HK-2 (cell line): Measurements from ENCODE around the gene OGA.

Experiments used
- DNase-seq: peaks from one replicate; pipeline ENCODE4 v3.0.0-alpha.2; 2018; ENCODE audit not compliant: unreplicated experiment

Gene OGA

GRCh38 chr10:101835362-101835761, 17.1 kb upstream of the OGA start:
- no peak for DNase-seq

- DNase-seq: peak; percentile 30
These were observed 16.1 kb upstream of the OGA start for GRCh38 chr10:101834341-101834740.

DNA sequence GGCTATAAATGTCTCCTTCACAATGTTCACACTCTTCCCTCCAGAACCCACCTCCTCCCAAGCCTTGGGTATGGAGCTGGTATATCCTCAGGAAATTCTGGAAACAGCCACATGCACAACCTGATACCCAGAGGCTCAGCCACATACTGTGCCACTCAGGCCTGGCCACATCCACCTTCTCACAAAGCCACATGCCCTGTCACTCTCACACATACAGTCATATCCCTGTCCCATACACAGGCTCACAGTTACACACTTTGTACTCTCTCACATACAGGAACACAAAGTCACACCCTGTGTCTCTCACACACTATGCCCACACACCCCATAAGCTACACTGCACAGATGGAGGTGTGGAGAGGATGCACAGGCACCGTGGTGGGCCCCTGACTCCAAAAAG, 15.2 kb upstream of the OGA start:
- DNase-seq: no peak

DNA sequence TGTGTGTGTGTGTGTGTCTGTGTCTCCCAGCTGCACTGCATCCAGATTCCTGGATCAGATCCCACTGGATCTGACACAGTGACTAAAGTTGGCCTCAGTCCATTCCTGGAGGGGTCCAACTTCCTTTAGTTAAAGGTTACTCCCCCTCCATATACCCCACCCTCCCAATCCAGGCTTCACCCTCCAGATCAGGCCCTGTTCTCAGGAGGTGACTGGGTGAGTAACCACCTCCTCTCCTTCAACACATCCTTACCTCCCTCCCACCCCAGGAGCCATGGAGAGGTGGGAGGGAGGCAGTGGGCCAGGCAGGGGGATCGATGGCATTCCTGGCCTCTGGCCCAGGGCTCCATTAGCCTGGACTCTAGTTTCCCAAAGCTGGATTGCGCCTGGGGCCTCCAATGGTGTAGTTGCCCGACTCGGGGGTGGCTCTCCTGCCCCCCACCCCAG, 14.1 kb upstream of the OGA start:
- no peak for DNase-seq

- no peak for DNase-seq
These were observed 13.0 kb upstream of the OGA start for GRCh38 chr10:101831169-101831811.

- DNase-seq: no peak
These were observed 12.3 kb upstream of the OGA start for GRCh38 chr10:101830322-101831168.

GRCh38 chr10:101829561-101830315, 11.5 kb upstream of the OGA start:
- no peak for DNase-seq

GRCh38 chr10:101828766-101829551, 10.7 kb upstream of the OGA start:
- no peak for DNase-seq

- no peak for DNase-seq
These were observed 9.8 kb upstream of the OGA start for GRCh38 chr10:101827919-101828600.

GRCh38 chr10:101826852-101827434, 8.7 kb upstream of the OGA start:
- DNase-seq: no peak

DNA sequence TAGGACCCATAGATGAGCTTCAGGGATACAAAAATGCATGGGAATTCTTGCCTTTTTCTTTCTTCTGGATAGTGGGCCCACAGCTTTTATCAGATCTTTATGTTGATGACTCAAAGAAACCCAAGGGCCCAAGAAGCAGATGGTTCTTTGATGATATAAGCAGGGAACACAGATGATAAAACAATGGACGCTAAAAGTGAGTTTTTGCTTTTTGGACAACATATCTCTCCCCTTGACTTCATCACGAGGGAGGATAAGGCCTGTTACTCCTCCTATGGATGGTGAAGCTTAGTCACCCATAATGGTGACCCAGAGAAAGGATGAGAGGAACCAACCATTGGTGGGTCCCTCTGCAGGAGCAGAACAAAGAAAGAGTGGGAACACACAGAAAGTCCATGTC, 6.5 kb upstream of the OGA start:
- DNase-seq: no peak

DNA sequence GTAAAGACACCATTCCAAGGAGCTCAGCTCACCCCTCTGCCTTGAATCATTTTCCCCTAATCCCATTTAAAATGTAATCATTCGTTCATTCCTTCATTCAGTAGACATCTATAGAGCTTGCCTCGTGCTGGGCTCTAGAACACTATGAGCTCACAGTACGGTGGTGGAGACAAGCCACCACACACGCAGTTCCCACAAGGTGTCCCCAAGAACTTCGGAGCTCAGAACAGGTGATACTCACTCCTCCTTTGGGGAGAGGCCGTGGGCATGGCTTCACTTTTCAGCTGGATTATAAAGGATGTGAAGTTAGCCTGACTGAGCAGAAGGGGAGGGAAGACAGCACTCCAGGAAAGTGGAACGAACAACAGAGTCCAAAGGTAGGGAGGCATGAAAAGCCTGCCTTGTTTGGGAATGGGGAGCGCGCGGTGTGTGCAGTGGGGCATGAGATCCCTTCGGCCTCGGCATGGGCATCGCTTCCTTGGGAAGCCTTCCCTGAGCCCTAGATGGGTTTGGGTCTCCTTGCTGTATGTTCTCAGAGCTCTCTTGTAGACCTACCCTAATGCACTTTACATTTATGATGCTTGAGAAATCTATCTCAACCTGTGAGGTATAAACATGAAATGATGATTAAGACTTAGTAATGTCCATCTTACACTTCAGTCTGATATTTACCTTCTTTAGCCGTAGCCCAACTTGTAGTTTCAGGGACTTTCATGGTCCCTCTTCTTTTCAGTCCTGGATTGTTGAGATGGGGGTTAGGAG, 809 bp upstream of the OGA start:
- DNase-seq: no peak

- DNase-seq: peak; percentile 85
These were observed 716 bp downstream of the OGA start for GRCh38 chr10:101817337-101818118.

- DNase-seq: no peak
These were observed 1.3 kb downstream of the OGA start for GRCh38 chr10:101816913-101817336.

DNA sequence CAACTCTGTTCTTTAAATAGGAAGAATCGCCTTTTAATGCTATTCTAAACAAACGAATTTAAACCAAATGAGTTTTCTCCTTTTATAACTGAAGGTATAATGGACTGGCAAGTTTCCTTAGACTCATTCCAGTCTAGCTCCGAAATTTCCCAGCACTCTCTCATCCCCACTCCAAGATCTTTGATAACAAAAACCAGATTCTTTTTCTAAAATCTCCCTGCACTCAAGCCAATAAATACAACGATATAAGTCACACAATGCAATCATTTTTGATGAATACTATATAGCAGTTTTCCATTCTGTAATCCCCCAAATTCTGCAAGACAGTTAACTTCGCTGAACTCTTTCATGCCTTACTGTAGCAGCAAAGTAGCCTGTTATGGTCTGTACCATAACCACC, 1.9 kb downstream of the OGA start:
- DNase-seq: no peak

DNA sequence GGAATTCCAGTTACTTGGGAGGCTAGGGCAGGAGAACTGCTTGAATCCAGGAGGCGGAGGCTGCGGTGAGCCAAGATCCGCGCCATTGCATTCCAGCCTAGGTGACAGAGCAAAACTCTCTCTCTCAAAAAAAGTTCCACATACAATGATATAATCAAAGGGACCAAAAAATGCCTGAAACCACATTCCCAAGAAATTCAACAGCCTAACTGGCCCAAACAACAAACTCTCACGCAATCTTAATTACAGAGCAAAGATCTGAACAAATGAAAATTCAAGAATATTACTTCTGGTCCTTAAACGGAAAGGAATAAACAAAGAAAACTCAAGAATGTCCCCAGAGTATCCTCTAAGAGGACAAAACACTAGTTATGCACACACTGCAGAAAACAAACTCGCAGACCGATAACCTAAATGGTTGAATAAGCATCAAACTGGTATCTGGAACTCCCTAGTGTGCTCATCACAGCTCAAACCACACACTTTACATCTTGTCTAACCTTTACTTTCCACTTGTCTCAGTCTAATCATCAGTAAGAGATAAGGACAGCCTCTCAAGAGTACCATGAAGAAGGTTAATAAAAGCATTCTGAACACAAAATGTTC, 3.7 kb downstream of the OGA start:
- DNase-seq: no peak

- no peak for DNase-seq
These were observed 5.6 kb downstream of the OGA start for GRCh38 chr10:101812606-101813005.

- DNase-seq: no peak
These were observed 11.1 kb downstream of the OGA start for GRCh38 chr10:101807158-101807557.

- DNase-seq: no peak
These were observed 14.7 kb downstream of the OGA start for GRCh38 chr10:101803511-101803910.
